ENCODE data around the gene RYR2. TPM values are rescaled to one million over a fixed set of nuclear protein-coding genes. Genes with fewer than 3 reads are reported as not detected.

Gene RYR2
- polyA plus RNA-seq, 1 of the 3 experiments (the other 2 are of a cell fraction) = under 0.01 TPM

DNA sequence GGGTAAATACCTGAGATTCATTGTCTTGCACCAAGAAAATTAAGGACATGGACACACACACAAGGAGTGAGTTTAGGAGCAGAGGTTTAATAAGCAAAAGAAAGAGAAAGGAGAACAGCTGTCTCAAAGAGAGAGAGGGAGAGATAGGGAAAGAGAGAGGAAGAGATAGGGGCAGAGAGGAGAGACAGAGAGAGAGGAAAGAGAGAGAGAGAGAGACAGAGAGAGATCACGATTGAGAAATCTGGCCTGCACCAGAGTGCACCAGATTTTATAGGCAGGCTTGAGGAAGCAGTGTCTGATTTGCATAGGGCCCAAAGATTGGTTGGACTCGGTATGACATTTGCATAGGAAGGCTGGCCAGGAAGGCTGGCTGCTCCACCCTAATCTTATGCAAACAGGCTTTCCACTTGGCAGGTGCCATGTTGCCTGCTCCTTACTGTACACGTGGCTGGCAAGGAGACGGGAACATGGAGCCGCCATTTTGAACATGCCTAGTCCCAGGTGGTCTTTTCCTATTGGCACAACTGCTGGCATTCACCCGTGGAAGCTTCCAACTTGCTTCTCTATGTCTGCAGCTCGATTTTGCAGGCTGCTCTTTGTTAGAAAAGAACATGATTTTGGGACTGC is 428.8 kb downstream of the RYR2 start:
- Histone ChIP-seq H2AFZ (ENCODE audit: low read depth) (no peak overlapping the region), H3K9ac (no peak overlapping the region), H3K36me3 (replicated peaks in 1 of 2; ENCODE audit: control insufficient read depth in 1 of 2, insufficient read depth in 2 of 2, low read length in 1 of 2) (no peaks in the 10 kb centered on the region), H3K9me2 (no peaks in the 10 kb centered on the region), H4K20me1 (ENCODE audit: insufficient read depth) (no peaks in the 10 kb centered on the region), H3K27ac (ENCODE audit: low read depth in 2 of 2, low read length in 1 of 2) (no peak overlapping the region), H3K4me3 (ENCODE audit: low read depth in 2 of 2, low read length in 1 of 2) (no peak overlapping the region), H3K9me3 (no peaks in the 10 kb centered on the region; the same call in 1 of the 2 replicates), H3F3A (replicated peaks; ENCODE audit: insufficient read depth) (no peaks in the 10 kb centered on the region), H3K4me2 (no peak overlapping the region), H3K27me3 (ENCODE audit: insufficient read depth) (no peaks in the 10 kb centered on the region), H3K79me2 (ENCODE audit: insufficient read depth) (no peaks in the 10 kb centered on the region), H3K4me1 (ENCODE audit: control insufficient read depth in 1 of 2, insufficient read depth in 2 of 2, low read depth in 1 of 2, low read length in 1 of 2) (no peaks in the 10 kb centered on the region)
- POLR2A ChIA-PET = no interaction called here
- TF ChIP-seq FOXJ3 (CRISPR knock-in tag; IDR thresholded peaks at IDR 0.05) (no peak), MEF2A (IDR thresholded peaks at IDR 0.05; ENCODE audit: borderline replicate concordance, low read depth) (no peak), TEAD4 (IDR thresholded peaks at IDR 0.05; ENCODE audit: borderline replicate concordance, insufficient read depth) (no peak), JUND (IDR thresholded peaks at IDR 0.05) (no peak), REST (IDR thresholded peaks at IDR 0.05; ENCODE audit: low read depth, low read length) (no peak), EP300 (IDR thresholded peaks at IDR 0.05; ENCODE audit: borderline replicate concordance in 1 of 2, low read depth in 1 of 2, low read length in 1 of 2) (no peak), GATA2 (CRISPR knock-in tag; IDR thresholded peaks at IDR 0.05) (no peak), POLR2AphosphoS5 (IDR thresholded peaks at IDR 0.05; ENCODE audit: low read depth, low read length) (no peak), GABPA (IDR thresholded peaks at IDR 0.05; ENCODE audit: low read depth) (no peak)
- 13% methylated on average over 7 of the region's 7 CpGs for WGBS (ENCODE audit: low lambda C conversion rate)
- CTCF ChIA-PET = no interaction called here
- no peak for DNase-seq

DNA sequence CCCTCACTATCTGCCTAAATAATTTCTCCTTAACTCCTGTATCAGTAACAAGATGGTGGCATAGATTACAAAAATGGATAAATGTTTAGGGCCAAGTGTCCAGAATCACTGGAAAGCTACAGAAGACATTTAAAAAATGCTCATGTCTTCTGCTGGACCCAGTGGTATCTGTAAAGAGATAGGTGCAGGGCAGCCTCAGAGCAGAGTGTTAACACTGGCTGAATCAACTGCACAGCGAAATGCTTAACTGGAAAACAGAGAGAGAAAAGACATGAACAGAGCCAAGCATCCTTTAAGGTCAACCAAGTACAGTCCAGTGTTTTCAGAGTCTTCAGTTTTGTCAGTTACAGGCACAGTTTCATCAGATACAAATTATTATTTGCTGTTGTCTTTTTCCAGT is 429.4 kb downstream of the RYR2 start:
- no peaks in the 10 kb centered on the region for H3K4me1 ChIP-seq (ENCODE audit: control insufficient read depth in 1 of 2, insufficient read depth in 2 of 2, low read depth in 1 of 2, low read length in 1 of 2)
- ChIA-PET POLR2A (no interaction called here), CTCF (no interaction called here)
- H3K4me2 ChIP-seq = no peak overlapping the region
- H3K27me3 ChIP-seq (ENCODE audit: insufficient read depth) = no peaks in the 10 kb centered on the region
- H3K27ac ChIP-seq (ENCODE audit: low read depth in 2 of 2, low read length in 1 of 2) = no peak overlapping the region
- H4K20me1 ChIP-seq (ENCODE audit: insufficient read depth) = no peaks in the 10 kb centered on the region
- H2AFZ ChIP-seq (ENCODE audit: low read depth) = no peak overlapping the region
- H3K4me3 ChIP-seq (ENCODE audit: low read depth in 2 of 2, low read length in 1 of 2) = no peak overlapping the region
- H3K9me3 ChIP-seq = no peaks in the 10 kb centered on the region; the same call in 1 of the 2 replicates
- H3K79me2 ChIP-seq (ENCODE audit: insufficient read depth) = no peaks in the 10 kb centered on the region
- H3F3A ChIP-seq (replicated peaks; ENCODE audit: insufficient read depth) = no peaks in the 10 kb centered on the region
- DNase-seq = no peak
- 7% methylated on average over 1 of the region's 1 CpG for WGBS (ENCODE audit: low lambda C conversion rate)
- H3K9me2 ChIP-seq = no peaks in the 10 kb centered on the region
- H3K9ac ChIP-seq = no peak overlapping the region
- H3K36me3 ChIP-seq (replicated peaks in 1 of 2; ENCODE audit: control insufficient read depth in 1 of 2, insufficient read depth in 2 of 2, low read length in 1 of 2) = no peaks in the 10 kb centered on the region
- TF ChIP-seq FOXM1 (IDR thresholded peaks at IDR 0.05; ENCODE audit: low read depth) (no peak), MAX (IDR thresholded peaks at IDR 0.05; ENCODE audit: low read depth) (no peak), FOXJ3 (CRISPR knock-in tag; IDR thresholded peaks at IDR 0.05) (no peak), POLR2AphosphoS5 (IDR thresholded peaks at IDR 0.05; ENCODE audit: low read depth, low read length) (no peak), FOSL2 (IDR thresholded peaks at IDR 0.05; ENCODE audit: borderline replicate concordance, low read depth) (no peak), MEF2A (IDR thresholded peaks at IDR 0.05; ENCODE audit: borderline replicate concordance, low read depth) (no peak), NFIC (IDR thresholded peaks at IDR 0.05; ENCODE audit: borderline replicate concordance) (no peak), EZH2phosphoT487 (IDR thresholded peaks at IDR 0.05; ENCODE audit: borderline replicate concordance, low read depth) (no peak), CHD2 (IDR thresholded peaks at IDR 0.05; ENCODE audit: low read length, partially characterized antibody) (no peak), RAD21 (IDR thresholded peaks at IDR 0.05; ENCODE audit: low read length) (no peak), SIN3A (IDR thresholded peaks at IDR 0.05; ENCODE audit: borderline replicate concordance, low read depth, low read length) (no peak)
- TF ChIP-seq, protein P1, sequence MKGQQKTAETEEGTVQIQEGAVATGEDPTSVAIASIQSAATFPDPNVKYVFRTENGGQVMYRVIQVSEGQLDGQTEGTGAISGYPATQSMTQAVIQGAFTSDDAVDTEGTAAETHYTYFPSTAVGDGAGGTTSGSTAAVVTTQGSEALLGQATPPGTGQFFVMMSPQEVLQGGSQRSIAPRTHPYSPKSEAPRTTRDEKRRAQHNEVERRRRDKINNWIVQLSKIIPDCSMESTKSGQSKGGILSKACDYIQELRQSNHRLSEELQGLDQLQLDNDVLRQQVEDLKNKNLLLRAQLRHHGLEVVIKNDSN (IDR thresholded peaks at IDR 0.05; ENCODE audit: borderline replicate concordance, low read depth) = no peak
- TF ChIP-seq, protein P2, sequence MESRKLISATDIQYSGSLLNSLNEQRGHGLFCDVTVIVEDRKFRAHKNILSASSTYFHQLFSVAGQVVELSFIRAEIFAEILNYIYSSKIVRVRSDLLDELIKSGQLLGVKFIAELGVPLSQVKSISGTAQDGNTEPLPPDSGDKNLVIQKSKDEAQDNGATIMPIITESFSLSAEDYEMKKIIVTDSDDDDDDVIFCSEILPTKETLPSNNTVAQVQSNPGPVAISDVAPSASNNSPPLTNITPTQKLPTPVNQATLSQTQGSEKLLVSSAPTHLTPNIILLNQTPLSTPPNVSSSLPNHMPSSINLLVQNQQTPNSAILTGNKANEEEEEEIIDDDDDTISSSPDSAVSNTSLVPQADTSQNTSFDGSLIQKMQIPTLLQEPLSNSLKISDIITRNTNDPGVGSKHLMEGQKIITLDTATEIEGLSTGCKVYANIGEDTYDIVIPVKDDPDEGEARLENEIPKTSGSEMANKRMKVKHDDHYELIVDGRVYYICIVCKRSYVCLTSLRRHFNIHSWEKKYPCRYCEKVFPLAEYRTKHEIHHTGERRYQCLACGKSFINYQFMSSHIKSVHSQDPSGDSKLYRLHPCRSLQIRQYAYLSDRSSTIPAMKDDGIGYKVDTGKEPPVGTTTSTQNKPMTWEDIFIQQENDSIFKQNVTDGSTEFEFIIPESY (IDR thresholded peaks at IDR 0.05; ENCODE audit: borderline replicate concordance, low read depth) = no peak

Data from SK-N-SH (cell line).